Endothelial cell (in vitro differentiated cells): ENCODE results near the gene ACAA1. TPM values are rescaled to one million over a fixed set of nuclear protein-coding genes. Genes with fewer than 3 reads are reported as not detected.

Experiments used
- DNase-seq: peaks from one replicate; pipeline ENCODE4 v3.0.0; 2021; ENCODE audit warnings: low spot score
- H3K27ac Mint-ChIP-seq: one replicate; pipeline ENCODE4 v1.8.0; 2021; ENCODE audit warnings: mixed read lengths, inconsistent platforms; ENCODE audit not compliant: unreplicated experiment
- H3K27me3 Mint-ChIP-seq: one replicate; pipeline ENCODE4 v1.8.0; 2021; ENCODE audit warnings: mild to moderate bottlenecking, moderate library complexity, mixed read lengths, inconsistent platforms; ENCODE audit not compliant: unreplicated experiment
- H3K36me3 Mint-ChIP-seq: one replicate; pipeline ENCODE4 v1.8.0; 2021; ENCODE audit warnings: mild to moderate bottlenecking, low read depth, mixed read lengths, inconsistent platforms; ENCODE audit not compliant: unreplicated experiment
- H3K4me1 Mint-ChIP-seq: one replicate; pipeline ENCODE4 v1.8.0; 2021; ENCODE audit warnings: mild to moderate bottlenecking, mixed read lengths, inconsistent platforms; ENCODE audit not compliant: unreplicated experiment
- H3K4me3 Mint-ChIP-seq: one replicate; pipeline ENCODE4 v1.8.0; 2021; ENCODE audit warnings: mild to moderate bottlenecking, mixed read lengths, inconsistent platforms; ENCODE audit not compliant: unreplicated experiment
- H3K9me3 Mint-ChIP-seq: one replicate; pipeline ENCODE4 v1.8.0; 2021; ENCODE audit warnings: mixed read lengths, inconsistent platforms; ENCODE audit not compliant: unreplicated experiment
- total RNA-seq: library from RNA; stranded (reverse); fragmentation: NEBNext Ultra II Directional; extraction: Animal tissue kit (Norgen Biotek cat#: 25700); gene quantifications from one replicate; pipeline ENCODE4 v1.2.1, GENCODE V29; 2021; ENCODE audit not compliant: unreplicated experiment
- TF ChIP-seq, protein P1 (sequence below): fragments of 200-600 bp; sonication (generic); IDR thresholded peaks from one replicate; pipeline ENCODE4 v1.5.0; 2021; ENCODE audit warnings: antibody characterized with exemption; ENCODE audit not compliant: unreplicated experiment

The ACAA1 gene
- total RNA-seq, 1 donor from 2014 or later = 71.9 TPM

DNA sequence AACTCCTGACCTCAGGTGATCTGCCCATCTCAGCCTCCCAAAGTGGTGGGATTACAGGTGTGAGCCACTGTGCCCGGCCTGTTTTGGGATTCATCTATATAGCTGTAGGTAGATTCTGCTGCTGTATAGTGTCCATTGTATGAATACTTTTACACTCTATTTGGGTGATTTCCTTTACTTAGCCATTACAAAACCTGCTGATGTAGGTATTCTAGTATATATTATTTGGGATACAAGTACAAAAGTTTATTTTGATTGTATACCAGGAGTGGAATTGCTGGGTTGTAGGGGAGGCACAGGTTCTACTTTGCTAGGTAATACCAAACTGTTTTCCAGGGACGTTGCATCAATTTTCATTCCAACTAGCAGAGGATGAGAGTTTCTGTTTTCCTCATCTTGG, 18.9 kb upstream of the ACAA1 start:
- H3K4me3 Mint-ChIP-seq = no peak overlapping the region
- no peaks in the 10 kb centered on the region for H3K4me1 Mint-ChIP-seq
- DNase-seq = no peak
- H3K27ac Mint-ChIP-seq = no peak overlapping the region
- peaks cover 3% of the 10 kb centered on the region for H3K27me3 Mint-ChIP-seq
- no peaks in the 10 kb centered on the region for H3K36me3 Mint-ChIP-seq
- TF ChIP-seq, protein P1, sequence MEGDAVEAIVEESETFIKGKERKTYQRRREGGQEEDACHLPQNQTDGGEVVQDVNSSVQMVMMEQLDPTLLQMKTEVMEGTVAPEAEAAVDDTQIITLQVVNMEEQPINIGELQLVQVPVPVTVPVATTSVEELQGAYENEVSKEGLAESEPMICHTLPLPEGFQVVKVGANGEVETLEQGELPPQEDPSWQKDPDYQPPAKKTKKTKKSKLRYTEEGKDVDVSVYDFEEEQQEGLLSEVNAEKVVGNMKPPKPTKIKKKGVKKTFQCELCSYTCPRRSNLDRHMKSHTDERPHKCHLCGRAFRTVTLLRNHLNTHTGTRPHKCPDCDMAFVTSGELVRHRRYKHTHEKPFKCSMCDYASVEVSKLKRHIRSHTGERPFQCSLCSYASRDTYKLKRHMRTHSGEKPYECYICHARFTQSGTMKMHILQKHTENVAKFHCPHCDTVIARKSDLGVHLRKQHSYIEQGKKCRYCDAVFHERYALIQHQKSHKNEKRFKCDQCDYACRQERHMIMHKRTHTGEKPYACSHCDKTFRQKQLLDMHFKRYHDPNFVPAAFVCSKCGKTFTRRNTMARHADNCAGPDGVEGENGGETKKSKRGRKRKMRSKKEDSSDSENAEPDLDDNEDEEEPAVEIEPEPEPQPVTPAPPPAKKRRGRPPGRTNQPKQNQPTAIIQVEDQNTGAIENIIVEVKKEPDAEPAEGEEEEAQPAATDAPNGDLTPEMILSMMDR = no peak
- no peaks in the 10 kb centered on the region for H3K9me3 Mint-ChIP-seq

DNA sequence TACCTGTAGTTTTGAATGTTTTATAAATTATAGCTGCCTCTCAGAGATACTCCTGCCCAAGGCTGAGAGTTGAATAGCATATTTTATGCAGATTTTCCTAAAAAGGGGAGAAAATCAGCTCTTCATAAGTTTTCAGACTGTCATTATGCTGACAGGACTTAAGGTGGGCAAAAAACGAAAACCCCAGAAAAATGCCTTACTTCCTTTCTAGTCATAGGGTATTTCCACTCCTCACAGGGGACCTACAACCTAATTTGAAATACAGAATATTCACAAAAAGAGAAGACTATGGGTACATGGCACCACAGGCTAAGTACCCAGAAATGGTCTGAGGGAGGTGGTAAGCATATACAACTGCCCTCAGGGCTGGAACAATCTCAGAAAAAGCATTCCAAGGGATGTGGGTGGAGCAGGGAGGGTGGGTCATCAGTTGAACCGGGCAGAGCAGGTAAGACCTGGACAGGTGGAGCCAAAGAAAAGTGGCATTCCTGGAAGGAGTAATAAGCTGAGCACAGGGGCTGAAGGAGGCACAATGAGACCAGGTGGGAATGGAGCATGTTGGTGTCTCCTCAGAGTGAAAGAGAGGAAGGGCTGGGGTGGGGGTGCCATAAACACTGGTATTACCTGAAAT, 17.8 kb upstream of the ACAA1 start:
- Mint-ChIP-seq H3K27ac (peak overlapping the region; percentile 2), H3K9me3 (no peaks in the 10 kb centered on the region), H3K4me1 (peaks cover under 1% of the 10 kb centered on the region), H3K27me3 (peaks cover 3% of the 10 kb centered on the region), H3K36me3 (no peaks in the 10 kb centered on the region), H3K4me3 (no peak overlapping the region)
- TF ChIP-seq, protein P1 = no peak
- DNase-seq = no peak

DNA sequence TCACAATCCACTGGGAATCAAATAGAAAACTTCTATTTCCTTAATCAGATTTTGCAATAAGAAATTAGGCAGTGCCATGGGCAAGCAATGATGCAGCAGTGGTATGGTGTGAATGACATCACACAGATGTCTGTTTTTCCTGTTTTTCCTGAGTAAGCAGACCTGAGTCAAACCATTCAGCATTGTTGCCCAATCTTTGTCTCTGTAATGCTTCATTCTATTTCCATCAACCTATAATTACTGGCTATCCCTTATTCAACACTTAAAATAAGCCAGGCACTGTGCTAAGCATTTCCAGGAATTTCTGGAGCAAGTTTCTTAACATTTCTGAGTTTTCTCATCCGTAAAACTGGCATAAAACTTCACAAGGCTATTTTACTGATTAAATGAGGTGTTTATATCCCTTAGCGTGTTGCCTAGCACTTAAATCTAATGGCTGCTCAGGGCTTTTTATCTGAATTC, 17.1 kb upstream of the ACAA1 start:
- H3K4me1 Mint-ChIP-seq = peaks cover 6% of the 10 kb centered on the region
- TF ChIP-seq, protein P1 = no peak
- no peak for DNase-seq
- H3K36me3 Mint-ChIP-seq = no peaks in the 10 kb centered on the region
- H3K9me3 Mint-ChIP-seq = no peaks in the 10 kb centered on the region
- no peak overlapping the region for H3K4me3 Mint-ChIP-seq
- peaks cover 3% of the 10 kb centered on the region for H3K27me3 Mint-ChIP-seq
- no peak overlapping the region for H3K27ac Mint-ChIP-seq

DNA sequence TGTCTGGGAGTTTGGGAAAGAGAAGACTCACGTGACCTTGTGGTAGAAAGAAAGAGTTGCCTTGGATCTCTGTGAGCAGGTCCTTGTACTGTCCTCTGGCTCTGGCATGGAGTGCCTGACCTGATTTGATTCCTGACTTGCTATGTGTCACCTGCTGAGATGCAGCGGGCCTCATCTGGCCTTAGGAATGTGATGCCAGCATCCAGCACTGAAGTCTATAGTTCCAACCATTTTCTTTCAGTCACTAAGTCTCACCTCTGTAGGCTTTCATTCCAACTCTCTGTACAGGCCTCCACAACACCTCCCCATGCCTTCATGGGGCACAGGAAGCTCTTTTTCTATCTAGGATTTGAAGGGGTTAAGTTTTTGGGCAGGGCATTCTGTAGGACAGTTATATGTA, 16.3 kb upstream of the ACAA1 start:
- Mint-ChIP-seq H3K36me3 (no peaks in the 10 kb centered on the region), H3K4me3 (no peak overlapping the region), H3K27ac (no peak overlapping the region), H3K9me3 (no peaks in the 10 kb centered on the region), H3K27me3 (peaks cover 3% of the 10 kb centered on the region), H3K4me1 (peaks cover 6% of the 10 kb centered on the region)
- DNase-seq = no peak
- TF ChIP-seq, protein P1 = no peak

DNA sequence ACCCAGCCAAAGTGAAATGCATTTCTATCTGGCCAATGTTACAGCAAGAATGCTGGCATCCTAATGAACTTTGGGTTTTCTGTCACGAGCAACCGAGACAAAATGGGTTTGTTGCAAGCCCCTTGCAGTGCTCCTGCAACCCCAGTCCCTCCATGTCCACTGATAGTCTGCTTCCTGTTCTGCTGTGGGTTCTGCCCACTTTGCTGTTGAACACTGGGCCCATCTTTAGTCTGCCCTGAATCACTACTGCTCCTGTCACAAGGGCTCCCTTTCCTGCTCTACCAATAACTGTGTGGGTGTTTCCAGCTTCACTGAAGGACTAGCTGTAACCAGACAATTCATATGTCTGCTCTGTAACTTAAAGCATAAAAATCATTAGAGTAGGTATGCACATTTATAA, 15.7 kb upstream of the ACAA1 start:
- no peak overlapping the region for H3K4me3 Mint-ChIP-seq
- H3K4me1 Mint-ChIP-seq = peaks cover 6% of the 10 kb centered on the region
- no peak for DNase-seq
- H3K36me3 Mint-ChIP-seq = no peaks in the 10 kb centered on the region
- no peak overlapping the region for H3K27ac Mint-ChIP-seq
- TF ChIP-seq, protein P1 = no peak
- no peaks in the 10 kb centered on the region for H3K9me3 Mint-ChIP-seq
- peaks cover 3% of the 10 kb centered on the region for H3K27me3 Mint-ChIP-seq
